H1 (cell line): ENCODE data around the gene OR10V1. TPM values are rescaled to one million over a fixed set of nuclear protein-coding genes. Genes with fewer than 3 reads are reported as not detected.

Experiments
- NRF1 ChIP-seq: IDR thresholded peaks from 2 replicates; pipeline ENCODE4 v1.6.1; 2011; ENCODE audit warnings: mild to moderate bottlenecking, low read depth, low read length, improper control_type of control experiment
- SAP30 ChIP-seq: fragments of 300-600 bp; sonication (generic); IDR thresholded peaks from 2 replicates; pipeline ENCODE4 v1.7.1; 2012; ENCODE audit warnings: low read length, moderate library complexity, mild to moderate bottlenecking, inconsistent platforms; ENCODE audit not compliant: insufficient read depth, insufficient replicate concordance
- TCF12 ChIP-seq: IDR thresholded peaks from 2 replicates; pipeline ENCODE4 v1.6.1; 2011; ENCODE audit warnings: low read depth, mild to moderate bottlenecking, low read length
- TEAD4 ChIP-seq: IDR thresholded peaks from 2 replicates; pipeline ENCODE4 v1.6.1; 2012; ENCODE audit warnings: low read depth, low read length, inconsistent platforms, mixed read lengths
- ZNF274 ChIP-seq: IDR thresholded peaks from 2 replicates; pipeline ENCODE4 v1.7.0; 2012; ENCODE audit warnings: low read length, borderline replicate concordance; ENCODE audit errors: extremely low read depth
- polyA plus RNA-seq, 7 experiments: library from polyadenylated mRNA; depleted of rRNA in 3 of 7; stranded (reverse) in 5 of 7; unstranded in 2 of 7; fragments of >200 nt in 5 of 7; fragments of 200-250 nt in 2 of 7; gene quantifications; 1 replicate in 5 of 7; 2 replicates in 1 of 7; 4 replicates in 1 of 7; pipeline versions ENCODE4 v1.2.1 to v1.2.3, GENCODE V29; 2011 to 2013; ENCODE audit warnings: missing spikeins in 2 of 7, mixed read lengths in 2 of 7
- total RNA-seq: library from RNA; stranded (reverse); fragmentation: NEBNext Ultra II Directional; extraction: Animal tissue kit (Norgen Biotek cat#: 25700); gene quantifications from 2 replicates; pipeline ENCODE4 v1.2.1, GENCODE V29; 2021
- TF ChIP-seq, protein P1 (sequence below): IDR thresholded peaks from 2 replicates; pipeline ENCODE4 v1.6.1; 2012; ENCODE audit warnings: low read length, inconsistent platforms
- TF ChIP-seq, protein P2 (sequence below): fragments of 300-600 bp; sonication (generic); IDR thresholded peaks from 2 replicates; pipeline ENCODE4 v1.7.1; 2012; ENCODE audit warnings: low read length, moderate library complexity, mild to moderate bottlenecking, inconsistent platforms; ENCODE audit not compliant: insufficient replicate concordance

Gene OR10V1
- total and polyA plus RNA-seq, 2 of the 8 experiments (the other 6 are each of a cell fraction or from before 2014, with no cell fraction given) = not detected

DNA sequence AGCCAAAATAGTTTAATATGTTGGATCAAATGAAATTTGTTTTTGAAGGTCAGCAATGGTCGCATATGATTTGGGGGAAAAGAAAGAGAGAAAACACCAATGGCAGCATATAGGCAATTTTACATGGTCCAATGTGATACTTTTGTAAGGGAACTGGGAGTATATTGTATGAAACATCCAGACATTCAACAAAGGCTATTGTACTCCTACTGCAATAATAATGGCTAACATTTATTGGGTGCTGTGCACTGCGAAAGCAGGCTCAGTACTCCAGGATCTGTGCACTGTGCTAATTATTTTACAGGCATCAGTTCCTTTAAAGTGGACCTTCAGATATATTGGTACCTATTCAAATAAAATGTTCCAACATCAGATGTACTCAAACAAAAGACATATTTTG lies 5.9 kb upstream of the OR10V1 start (continued):
- TF ChIP-seq, protein P1, sequence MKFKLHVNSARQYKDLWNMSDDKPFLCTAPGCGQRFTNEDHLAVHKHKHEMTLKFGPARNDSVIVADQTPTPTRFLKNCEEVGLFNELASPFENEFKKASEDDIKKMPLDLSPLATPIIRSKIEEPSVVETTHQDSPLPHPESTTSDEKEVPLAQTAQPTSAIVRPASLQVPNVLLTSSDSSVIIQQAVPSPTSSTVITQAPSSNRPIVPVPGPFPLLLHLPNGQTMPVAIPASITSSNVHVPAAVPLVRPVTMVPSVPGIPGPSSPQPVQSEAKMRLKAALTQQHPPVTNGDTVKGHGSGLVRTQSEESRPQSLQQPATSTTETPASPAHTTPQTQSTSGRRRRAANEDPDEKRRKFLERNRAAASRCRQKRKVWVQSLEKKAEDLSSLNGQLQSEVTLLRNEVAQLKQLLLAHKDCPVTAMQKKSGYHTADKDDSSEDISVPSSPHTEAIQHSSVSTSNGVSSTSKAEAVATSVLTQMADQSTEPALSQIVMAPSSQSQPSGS = no peak
- TF ChIP-seq ZNF274 = no peak
- no peak for TF ChIP-seq TCF12
- TF ChIP-seq, protein P2, sequence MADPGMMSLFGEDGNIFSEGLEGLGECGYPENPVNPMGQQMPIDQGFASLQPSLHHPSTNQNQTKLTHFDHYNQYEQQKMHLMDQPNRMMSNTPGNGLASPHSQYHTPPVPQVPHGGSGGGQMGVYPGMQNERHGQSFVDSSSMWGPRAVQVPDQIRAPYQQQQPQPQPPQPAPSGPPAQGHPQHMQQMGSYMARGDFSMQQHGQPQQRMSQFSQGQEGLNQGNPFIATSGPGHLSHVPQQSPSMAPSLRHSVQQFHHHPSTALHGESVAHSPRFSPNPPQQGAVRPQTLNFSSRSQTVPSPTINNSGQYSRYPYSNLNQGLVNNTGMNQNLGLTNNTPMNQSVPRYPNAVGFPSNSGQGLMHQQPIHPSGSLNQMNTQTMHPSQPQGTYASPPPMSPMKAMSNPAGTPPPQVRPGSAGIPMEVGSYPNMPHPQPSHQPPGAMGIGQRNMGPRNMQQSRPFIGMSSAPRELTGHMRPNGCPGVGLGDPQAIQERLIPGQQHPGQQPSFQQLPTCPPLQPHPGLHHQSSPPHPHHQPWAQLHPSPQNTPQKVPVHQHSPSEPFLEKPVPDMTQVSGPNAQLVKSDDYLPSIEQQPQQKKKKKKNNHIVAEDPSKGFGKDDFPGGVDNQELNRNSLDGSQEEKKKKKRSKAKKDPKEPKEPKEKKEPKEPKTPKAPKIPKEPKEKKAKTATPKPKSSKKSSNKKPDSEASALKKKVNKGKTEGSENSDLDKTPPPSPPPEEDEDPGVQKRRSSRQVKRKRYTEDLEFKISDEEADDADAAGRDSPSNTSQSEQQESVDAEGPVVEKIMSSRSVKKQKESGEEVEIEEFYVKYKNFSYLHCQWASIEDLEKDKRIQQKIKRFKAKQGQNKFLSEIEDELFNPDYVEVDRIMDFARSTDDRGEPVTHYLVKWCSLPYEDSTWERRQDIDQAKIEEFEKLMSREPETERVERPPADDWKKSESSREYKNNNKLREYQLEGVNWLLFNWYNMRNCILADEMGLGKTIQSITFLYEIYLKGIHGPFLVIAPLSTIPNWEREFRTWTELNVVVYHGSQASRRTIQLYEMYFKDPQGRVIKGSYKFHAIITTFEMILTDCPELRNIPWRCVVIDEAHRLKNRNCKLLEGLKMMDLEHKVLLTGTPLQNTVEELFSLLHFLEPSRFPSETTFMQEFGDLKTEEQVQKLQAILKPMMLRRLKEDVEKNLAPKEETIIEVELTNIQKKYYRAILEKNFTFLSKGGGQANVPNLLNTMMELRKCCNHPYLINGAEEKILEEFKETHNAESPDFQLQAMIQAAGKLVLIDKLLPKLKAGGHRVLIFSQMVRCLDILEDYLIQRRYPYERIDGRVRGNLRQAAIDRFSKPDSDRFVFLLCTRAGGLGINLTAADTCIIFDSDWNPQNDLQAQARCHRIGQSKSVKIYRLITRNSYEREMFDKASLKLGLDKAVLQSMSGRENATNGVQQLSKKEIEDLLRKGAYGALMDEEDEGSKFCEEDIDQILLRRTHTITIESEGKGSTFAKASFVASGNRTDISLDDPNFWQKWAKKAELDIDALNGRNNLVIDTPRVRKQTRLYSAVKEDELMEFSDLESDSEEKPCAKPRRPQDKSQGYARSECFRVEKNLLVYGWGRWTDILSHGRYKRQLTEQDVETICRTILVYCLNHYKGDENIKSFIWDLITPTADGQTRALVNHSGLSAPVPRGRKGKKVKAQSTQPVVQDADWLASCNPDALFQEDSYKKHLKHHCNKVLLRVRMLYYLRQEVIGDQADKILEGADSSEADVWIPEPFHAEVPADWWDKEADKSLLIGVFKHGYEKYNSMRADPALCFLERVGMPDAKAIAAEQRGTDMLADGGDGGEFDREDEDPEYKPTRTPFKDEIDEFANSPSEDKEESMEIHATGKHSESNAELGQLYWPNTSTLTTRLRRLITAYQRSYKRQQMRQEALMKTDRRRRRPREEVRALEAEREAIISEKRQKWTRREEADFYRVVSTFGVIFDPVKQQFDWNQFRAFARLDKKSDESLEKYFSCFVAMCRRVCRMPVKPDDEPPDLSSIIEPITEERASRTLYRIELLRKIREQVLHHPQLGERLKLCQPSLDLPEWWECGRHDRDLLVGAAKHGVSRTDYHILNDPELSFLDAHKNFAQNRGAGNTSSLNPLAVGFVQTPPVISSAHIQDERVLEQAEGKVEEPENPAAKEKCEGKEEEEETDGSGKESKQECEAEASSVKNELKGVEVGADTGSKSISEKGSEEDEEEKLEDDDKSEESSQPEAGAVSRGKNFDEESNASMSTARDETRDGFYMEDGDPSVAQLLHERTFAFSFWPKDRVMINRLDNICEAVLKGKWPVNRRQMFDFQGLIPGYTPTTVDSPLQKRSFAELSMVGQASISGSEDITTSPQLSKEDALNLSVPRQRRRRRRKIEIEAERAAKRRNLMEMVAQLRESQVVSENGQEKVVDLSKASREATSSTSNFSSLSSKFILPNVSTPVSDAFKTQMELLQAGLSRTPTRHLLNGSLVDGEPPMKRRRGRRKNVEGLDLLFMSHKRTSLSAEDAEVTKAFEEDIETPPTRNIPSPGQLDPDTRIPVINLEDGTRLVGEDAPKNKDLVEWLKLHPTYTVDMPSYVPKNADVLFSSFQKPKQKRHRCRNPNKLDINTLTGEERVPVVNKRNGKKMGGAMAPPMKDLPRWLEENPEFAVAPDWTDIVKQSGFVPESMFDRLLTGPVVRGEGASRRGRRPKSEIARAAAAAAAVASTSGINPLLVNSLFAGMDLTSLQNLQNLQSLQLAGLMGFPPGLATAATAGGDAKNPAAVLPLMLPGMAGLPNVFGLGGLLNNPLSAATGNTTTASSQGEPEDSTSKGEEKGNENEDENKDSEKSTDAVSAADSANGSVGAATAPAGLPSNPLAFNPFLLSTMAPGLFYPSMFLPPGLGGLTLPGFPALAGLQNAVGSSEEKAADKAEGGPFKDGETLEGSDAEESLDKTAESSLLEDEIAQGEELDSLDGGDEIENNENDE = no peak
- TF ChIP-seq SAP30 = no peak
- no peak for TF ChIP-seq TEAD4
- TF ChIP-seq NRF1 = no peak
- TF ChIP-seq, all 59 proteins: peak for 0
